LNCAP (cell line): ENCODE measurements around the gene CPSF2.

Experiments
- TF ChIP-seq, protein P1 (sequence below): fragments of 450-650 bp; IDR thresholded peaks from 2 replicates; pipeline ENCODE4 v1.5.1; 2017; ENCODE audit warnings: mild to moderate bottlenecking

The CPSF2 gene

DNA sequence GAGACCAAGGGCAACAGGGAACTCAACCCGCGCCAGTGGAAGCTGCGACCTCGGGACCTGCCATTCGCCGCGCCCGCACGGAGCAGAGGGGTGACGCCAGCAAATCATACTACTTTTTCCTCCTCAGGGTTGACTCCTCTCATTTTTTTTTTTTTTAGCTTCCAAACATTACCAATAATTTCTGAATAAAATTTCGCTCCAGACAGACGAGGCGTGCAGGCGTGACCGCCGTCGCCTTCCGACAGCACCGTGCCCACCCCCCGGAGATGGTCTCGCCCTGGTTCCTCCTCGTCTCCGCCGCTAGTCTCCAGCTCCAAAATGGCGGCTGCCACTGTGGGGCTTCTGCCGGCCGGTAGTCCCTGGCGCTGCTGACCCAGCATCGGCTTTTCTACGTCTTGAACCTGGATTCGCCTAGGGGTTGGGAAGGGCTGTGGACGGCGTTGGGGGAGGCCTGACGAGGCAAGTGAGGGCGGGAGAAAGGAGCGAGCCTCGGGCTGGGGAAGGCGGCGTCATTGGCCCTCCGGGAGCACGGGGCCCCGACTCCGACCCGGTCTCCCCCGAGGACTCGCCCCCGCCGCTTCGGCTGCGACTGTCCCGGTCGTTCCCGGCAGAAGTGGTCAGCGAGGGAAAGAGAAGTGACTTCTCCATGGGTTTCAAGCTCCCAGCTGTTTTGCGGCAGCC, at the start of gene CPSF2, which contains the start of gene NDUFB1:
CPSF2 (plus strand) TSS at position 300 of the 681 bp plus-strand sequence. CDS start 9,016 bp downstream, outside the sequence.
NDUFB1 (minus strand) TSS at position 37 of the 681 bp plus-strand sequence. CDS start 4,069 bp downstream, outside the sequence.
- TF ChIP-seq, protein P1, sequence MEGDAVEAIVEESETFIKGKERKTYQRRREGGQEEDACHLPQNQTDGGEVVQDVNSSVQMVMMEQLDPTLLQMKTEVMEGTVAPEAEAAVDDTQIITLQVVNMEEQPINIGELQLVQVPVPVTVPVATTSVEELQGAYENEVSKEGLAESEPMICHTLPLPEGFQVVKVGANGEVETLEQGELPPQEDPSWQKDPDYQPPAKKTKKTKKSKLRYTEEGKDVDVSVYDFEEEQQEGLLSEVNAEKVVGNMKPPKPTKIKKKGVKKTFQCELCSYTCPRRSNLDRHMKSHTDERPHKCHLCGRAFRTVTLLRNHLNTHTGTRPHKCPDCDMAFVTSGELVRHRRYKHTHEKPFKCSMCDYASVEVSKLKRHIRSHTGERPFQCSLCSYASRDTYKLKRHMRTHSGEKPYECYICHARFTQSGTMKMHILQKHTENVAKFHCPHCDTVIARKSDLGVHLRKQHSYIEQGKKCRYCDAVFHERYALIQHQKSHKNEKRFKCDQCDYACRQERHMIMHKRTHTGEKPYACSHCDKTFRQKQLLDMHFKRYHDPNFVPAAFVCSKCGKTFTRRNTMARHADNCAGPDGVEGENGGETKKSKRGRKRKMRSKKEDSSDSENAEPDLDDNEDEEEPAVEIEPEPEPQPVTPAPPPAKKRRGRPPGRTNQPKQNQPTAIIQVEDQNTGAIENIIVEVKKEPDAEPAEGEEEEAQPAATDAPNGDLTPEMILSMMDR, result no peak

DNA sequence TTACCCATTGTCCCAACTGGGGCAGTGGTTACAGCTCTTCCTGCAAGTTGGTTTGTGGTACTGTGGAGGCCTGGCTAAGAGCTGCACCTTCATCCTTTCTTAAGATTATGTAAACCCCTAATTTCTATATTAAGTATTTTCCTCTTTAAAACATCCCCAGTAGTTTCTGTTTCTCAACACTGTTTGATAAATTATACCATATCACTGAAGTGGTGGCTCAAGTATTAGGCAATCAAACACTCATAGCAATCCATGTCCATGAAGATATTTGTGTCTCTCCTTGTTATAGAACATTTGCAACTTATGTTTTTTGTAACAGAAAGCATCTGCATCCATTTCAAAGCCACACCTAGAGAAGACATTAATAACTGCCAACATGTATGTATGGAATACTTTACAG, 47.2 kb upstream of the CPSF2 start:
- TF ChIP-seq, protein P1, result no peak

DNA sequence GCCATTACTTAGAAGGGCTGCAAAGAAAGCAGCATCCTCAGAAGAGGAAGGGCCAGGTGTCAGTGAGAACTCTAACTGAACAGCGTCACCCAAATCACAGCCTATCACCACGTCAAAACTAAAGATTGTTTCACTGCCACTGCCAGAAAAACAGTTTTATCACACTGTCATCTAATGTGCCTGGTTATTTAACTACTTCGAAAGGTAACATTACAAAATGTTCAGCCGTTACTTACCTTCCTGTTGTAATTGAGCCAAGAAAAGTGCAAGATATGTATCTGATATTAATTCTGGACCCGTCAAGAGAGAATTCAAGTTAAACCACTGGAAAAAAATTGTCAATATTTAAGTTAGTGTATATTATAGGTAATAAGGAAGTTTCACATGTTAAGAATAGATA, 33.3 kb upstream of the CPSF2 start:
- TF ChIP-seq, protein P1, result no peak

DNA sequence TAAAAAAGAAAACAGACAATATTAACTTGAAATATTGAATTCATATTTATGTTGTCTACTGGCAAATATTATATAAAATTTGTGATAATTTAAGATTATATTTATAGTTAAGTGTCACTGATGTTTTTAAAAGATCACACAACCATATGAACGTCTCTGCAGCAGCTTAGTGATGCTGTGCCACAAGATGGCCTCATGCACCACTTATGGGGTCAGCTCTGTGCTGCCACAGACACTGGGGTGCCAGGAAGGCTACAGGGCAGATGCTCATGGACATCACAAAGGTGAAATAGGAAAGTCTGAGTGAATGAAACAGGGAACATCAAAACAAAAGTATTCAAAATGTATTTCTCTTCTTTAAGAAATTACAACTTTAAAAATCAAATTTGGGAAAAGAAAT, 28.4 kb upstream of the CPSF2 start:
- TF ChIP-seq, protein P1, result no peak; the same call in 1 of the 2 replicates

DNA sequence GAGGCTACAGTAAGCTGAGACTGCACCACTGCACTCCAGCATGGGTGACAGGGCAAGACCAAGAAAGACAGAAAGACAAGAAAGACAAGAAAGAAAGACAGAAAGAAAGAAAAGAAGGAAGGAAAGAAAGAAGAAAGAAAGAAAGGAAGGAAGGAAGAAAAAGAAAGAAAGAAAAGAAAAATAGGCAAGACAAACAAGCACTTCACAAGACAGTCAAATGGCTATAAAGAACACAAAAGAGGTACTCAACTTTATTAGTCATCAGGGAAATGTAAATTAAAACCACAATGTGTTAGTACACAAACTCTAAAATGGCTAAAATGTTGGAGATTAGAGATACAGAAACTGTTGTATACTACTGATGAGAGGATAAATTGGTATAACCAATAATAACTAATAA, 22.0 kb upstream of the CPSF2 start:
- TF ChIP-seq, protein P1, result no peak

DNA sequence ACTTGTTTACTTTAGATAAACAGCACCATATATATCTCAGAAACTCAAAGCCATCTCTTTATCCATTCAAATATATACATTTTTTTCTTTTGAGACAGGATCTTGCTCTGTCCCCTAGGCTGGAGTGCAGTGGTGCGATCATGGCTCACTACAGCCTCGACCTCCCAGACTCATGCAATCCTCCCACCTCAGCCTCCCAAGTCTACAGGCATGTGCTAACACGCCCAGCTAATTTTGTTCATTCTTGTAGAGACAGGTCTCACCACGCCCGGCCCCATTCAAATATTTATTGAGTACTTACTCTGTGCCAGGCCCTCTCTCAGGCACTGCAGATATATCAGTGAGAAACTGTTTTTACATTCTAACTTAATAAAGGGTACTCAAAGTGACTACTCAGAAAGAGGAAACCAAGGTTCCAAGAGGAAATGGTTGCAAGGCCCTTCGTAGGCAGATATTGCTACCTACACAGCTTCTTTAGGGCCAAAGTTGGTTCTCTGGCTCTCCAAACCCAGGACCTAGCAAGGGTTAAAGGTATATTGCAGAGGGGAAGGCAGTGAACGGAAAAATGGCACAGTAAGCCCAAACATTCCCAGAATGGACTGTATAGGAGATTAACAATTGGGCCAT, 18.3 kb upstream of the CPSF2 start:
- TF ChIP-seq, protein P1, result no peak

DNA sequence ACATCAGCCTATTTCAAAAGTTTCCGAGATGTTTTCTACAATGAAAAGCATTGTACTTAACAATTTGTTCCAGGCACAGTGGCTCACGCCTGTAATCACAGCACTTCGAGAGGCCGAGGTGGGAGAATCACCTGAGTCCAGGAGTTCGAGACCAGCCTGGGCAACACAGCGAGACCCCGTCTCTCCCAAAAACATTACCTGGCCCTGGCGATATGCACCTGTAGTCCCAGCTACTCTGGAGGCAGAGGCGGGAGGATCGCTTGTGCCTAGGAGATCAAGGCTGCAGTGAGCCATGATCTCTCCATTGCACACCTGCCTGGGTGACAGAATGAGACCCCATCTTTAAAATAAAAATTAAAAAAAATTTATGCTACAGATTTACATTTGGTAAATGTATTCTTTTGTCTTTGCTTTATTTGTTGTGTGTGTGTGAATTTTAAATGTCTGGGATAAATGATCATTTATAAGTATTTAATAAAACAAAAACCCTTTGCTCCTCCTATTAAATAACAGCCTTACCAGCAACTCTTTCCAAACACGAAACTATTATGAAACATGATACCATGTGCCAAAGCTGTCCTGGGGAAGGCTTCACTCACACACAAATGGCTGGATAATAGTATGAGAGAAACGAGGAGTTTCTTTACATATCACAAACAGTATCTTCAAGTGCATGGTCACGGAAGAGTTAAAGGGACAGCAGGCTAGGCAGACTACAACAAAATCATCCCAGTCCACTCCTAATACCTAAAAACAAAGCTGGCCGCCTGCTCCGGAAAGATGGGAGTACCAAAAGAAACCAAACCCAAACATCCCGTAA, 16.5 kb upstream of the CPSF2 start:
- TF ChIP-seq, protein P1, result no peak
